H1 (cell line): Measurements from ENCODE around the gene TMEM258. TPM values are rescaled to one million over a fixed set of nuclear protein-coding genes. Genes with fewer than 3 reads are reported as not detected.

Experiments
- CTCF ChIA-PET: fragments of 300-600 bp; sonication (Branson Sonifier 250); formaldehyde crosslinking; loops from one replicate; lab custom pipeline; 2021; ENCODE audit not compliant: partially characterized antibody; lab: Charles Lee
- POLR2A ChIA-PET: fragments of 300-600 bp; sonication (Branson Sonifier 250); formaldehyde crosslinking; loops from one replicate; lab custom pipeline; 2021; ENCODE audit warnings: inconsistent platforms; ENCODE audit not compliant: partially characterized antibody; lab: Charles Lee
- DNase-seq, 2 experiments: peaks; one replicate each; pipeline versions ENCODE4 v3.0.0 to v3.0.0-alpha.2; 2010 to 2022; ENCODE audit warnings: low spot score in 2 of 2, low read depth in 1 of 2, mixed read lengths in 1 of 2
- FAIRE-seq: peaks from 2 replicates; lab custom pipeline; 2011; peaks lifted over from hg19 to GRCh38; lab: Jason Lieb, UNC
- H2AFZ ChIP-seq: 2 replicates; pipeline ENCODE4 v1.8.1; 2012; ENCODE audit warnings: low read length, inconsistent platforms
- H2AK5ac ChIP-seq: 2 replicates; pipeline ENCODE4 v1.6.1; 2013; ENCODE audit warnings: low read depth, low read length
- H2BK120ac ChIP-seq: replicated peaks from 2 replicates; pipeline ENCODE3; 2013; ENCODE audit warnings: low read depth, low read length, inconsistent platforms
- H2BK12ac ChIP-seq: 2 replicates; pipeline ENCODE4 v1.6.1; 2013; ENCODE audit warnings: low read depth, low read length
- H2BK15ac ChIP-seq: 2 replicates; pipeline ENCODE4 v1.6.1; 2013; ENCODE audit warnings: low read length
- H2BK20ac ChIP-seq: 2 replicates; pipeline ENCODE4 v1.6.1; 2013; ENCODE audit warnings: low read length
- H2BK5ac ChIP-seq: 2 replicates; pipeline ENCODE4 v1.6.1; 2013; ENCODE audit warnings: low read depth, low read length
- H3K14ac ChIP-seq: 2 replicates; pipeline ENCODE4 v1.6.1; 2013; ENCODE audit warnings: inconsistent platforms; ENCODE audit not compliant: insufficient read length
- H3K18ac ChIP-seq: 2 replicates; pipeline ENCODE4 v1.6.1; 2013; ENCODE audit warnings: low read length; ENCODE audit errors: extremely low read depth
- H3K23ac ChIP-seq: 2 replicates; pipeline ENCODE4 v1.6.1; 2013; ENCODE audit warnings: inconsistent platforms; ENCODE audit not compliant: insufficient read length
- H3K23me2 ChIP-seq: 2 replicates; pipeline ENCODE4 v1.6.1; 2013; ENCODE audit warnings: low read depth, low read length
- H3K27ac ChIP-seq: 2 replicates; pipeline ENCODE4 v1.6.1; 2011; ENCODE audit warnings: low read depth, low read length, inconsistent platforms
- H3K27me3 ChIP-seq, 4 experiments: replicated peaks in 1 of 4; 1 replicate in 1 of 4; 2 replicates in 3 of 4; pipeline versions ENCODE4 v1.6.1 to v1.8.1; 2011 to 2013; ENCODE audit warnings: low read length in 3 of 4, mild to moderate bottlenecking in 3 of 4, inconsistent platforms in 2 of 4, mixed read lengths in 2 of 4, moderate library complexity in 1 of 4; ENCODE audit not compliant: control insufficient read depth in 3 of 4, insufficient read depth in 3 of 4; ENCODE audit errors: extremely low read depth in 1 of 4
- H3K36me3 ChIP-seq, 4 experiments: 2 replicates each; pipeline versions ENCODE4 v1.6.1 to v1.8.1; 2011 to 2013; ENCODE audit warnings: mild to moderate bottlenecking in 4 of 4, low read length in 3 of 4, moderate library complexity in 2 of 4, control low read depth in 1 of 4, inconsistent platforms in 1 of 4; ENCODE audit not compliant: insufficient read depth in 4 of 4, control insufficient read depth in 2 of 4
- H3K4ac ChIP-seq: replicated peaks from 2 replicates; pipeline ENCODE3; 2013; ENCODE audit warnings: low read length, low read depth, mixed read lengths, inconsistent platforms; ENCODE audit not compliant: insufficient read length
- H3K4me1 ChIP-seq, 4 experiments: replicated peaks in 1 of 4; 1 replicate in 1 of 4; 2 replicates in 3 of 4; pipeline versions ENCODE4 v1.6.1 to v1.8.1; 2011 to 2013; ENCODE audit warnings: low read length in 3 of 4, inconsistent platforms in 2 of 4, mixed read lengths in 1 of 4; ENCODE audit not compliant: insufficient read depth in 4 of 4, control insufficient read depth in 3 of 4
- H3K4me2 ChIP-seq, 2 experiments: 2 replicates each; pipeline versions ENCODE4 v1.6.1 to v1.8.1; 2011 to 2013; ENCODE audit warnings: low read depth in 2 of 2, low read length in 2 of 2, control low read depth in 1 of 2, inconsistent platforms in 1 of 2, mild to moderate bottlenecking in 1 of 2; ENCODE audit not compliant: insufficient read depth in 1 of 2
- H3K4me3 ChIP-seq, 4 experiments: fragments of 200-600, 300-600 bp in 1 of 4; sonication (generic), shearing (Covaris generic), sonication (Bioruptor Twin) in 1 of 4; 2 replicates each; pipeline versions ENCODE4 v1.5.1 to v1.8.1; 2011 to 2016; ENCODE audit warnings: low read length in 4 of 4, low read depth in 3 of 4, control low read depth in 2 of 4, inconsistent platforms in 2 of 4, mild to moderate bottlenecking in 2 of 4, mixed read lengths in 1 of 4, moderate library complexity in 1 of 4; ENCODE audit not compliant: insufficient read depth in 2 of 4; ENCODE audit errors: extremely low read depth in 1 of 4
- H3K56ac ChIP-seq: replicated peaks from 2 replicates; pipeline ENCODE3; 2013; ENCODE audit warnings: low read depth, mild to moderate bottlenecking, mixed read lengths, low read length, inconsistent platforms; ENCODE audit not compliant: insufficient read length
- H3K79me1 ChIP-seq: 2 replicates; pipeline ENCODE4 v1.6.1; 2013; ENCODE audit warnings: low read depth, low read length, control low read depth
- H3K79me2 ChIP-seq, 2 experiments: 2 replicates each; pipeline versions ENCODE4 v1.6.1 to v1.8.1; 2012 to 2013; ENCODE audit warnings: low read length in 2 of 2, mild to moderate bottlenecking in 2 of 2, inconsistent platforms in 1 of 2; ENCODE audit not compliant: insufficient read depth in 2 of 2, control insufficient read depth in 1 of 2
- H3K9ac ChIP-seq, 4 experiments: replicated peaks in 1 of 4; 1 replicate in 1 of 4; 2 replicates in 3 of 4; pipeline versions ENCODE4 v1.6.1 to v1.8.1; 2011 to 2013; ENCODE audit warnings: low read depth in 3 of 4, low read length in 3 of 4, control low read depth in 2 of 4, mild to moderate bottlenecking in 2 of 4, moderate library complexity in 2 of 4, inconsistent platforms in 1 of 4; ENCODE audit errors: extremely low read depth in 1 of 4
- H3K9me3 ChIP-seq, 2 experiments: 2 replicates each; pipeline versions ENCODE4 v1.6.1 to v1.8.1; 2012 to 2013; ENCODE audit warnings: mild to moderate bottlenecking in 2 of 2, moderate library complexity in 2 of 2, control low read depth in 1 of 2, inconsistent platforms in 1 of 2, low read depth in 1 of 2, low read length in 1 of 2, mixed read lengths in 1 of 2; ENCODE audit not compliant: insufficient read depth in 2 of 2
- H4K20me1 ChIP-seq, 2 experiments: replicated peaks in 1 of 2; 2 replicates each; pipeline versions ENCODE3 to v1.8.1; 2011 to 2013; ENCODE audit warnings: inconsistent platforms in 2 of 2, low read length in 2 of 2, mild to moderate bottlenecking in 1 of 2; ENCODE audit not compliant: insufficient read depth in 2 of 2, control insufficient read depth in 1 of 2
- H4K5ac ChIP-seq: 2 replicates; pipeline ENCODE4 v1.6.1; 2013; ENCODE audit warnings: low read length, low read depth, mixed read lengths, inconsistent platforms; ENCODE audit not compliant: insufficient read length
- H4K8ac ChIP-seq: 2 replicates; pipeline ENCODE4 v1.8.0; 2013; ENCODE audit warnings: mild to moderate bottlenecking, moderate library complexity, low read length, inconsistent platforms; ENCODE audit not compliant: insufficient read depth; ENCODE audit errors: extremely low read depth
- H4K91ac ChIP-seq: replicated peaks from 2 replicates; pipeline ENCODE3; 2013; ENCODE audit warnings: low read length, mixed read lengths, inconsistent platforms; ENCODE audit not compliant: insufficient read length
- JUND ChIP-seq: IDR thresholded peaks from 2 replicates; pipeline ENCODE4 v1.6.1; 2011; ENCODE audit warnings: mild to moderate bottlenecking, improper control_type of control experiment, low read length
- SP4 ChIP-seq: IDR thresholded peaks from 2 replicates; pipeline ENCODE4 v1.6.1; 2012; ENCODE audit warnings: low read length, inconsistent platforms
- ZNF274 ChIP-seq: IDR thresholded peaks from 2 replicates; pipeline ENCODE4 v1.7.0; 2012; ENCODE audit warnings: low read length, borderline replicate concordance; ENCODE audit errors: extremely low read depth
- WGBS, 2 experiments: shearing (Covaris generic) in 1 of 2; methylation state at CpG; one replicate each; pipeline versions ENCODE4 v1.1.6 to v1.1.7; 2013 to 2015; ENCODE audit warnings: low lambda C conversion rate in 2 of 2, mixed read lengths in 2 of 2, inconsistent platforms in 1 of 2, low coverage in 1 of 2, missing lambda C conversion rate in 1 of 2; ENCODE audit not compliant: insufficient replicate concordance in 2 of 2, insufficient coverage in 1 of 2, insufficient read length in 1 of 2; ENCODE audit errors: extremely low coverage in 1 of 2, missing lambda C conversion rate in 1 of 2; 5-methylcytosine and 5-hydroxymethylcytosine counted together
- polyA plus RNA-seq, 7 experiments: library from polyadenylated mRNA; depleted of rRNA in 3 of 7; stranded (reverse) in 5 of 7; unstranded in 2 of 7; fragments of >200 nt in 5 of 7; fragments of 200-250 nt in 2 of 7; gene quantifications; 1 replicate in 5 of 7; 2 replicates in 1 of 7; 4 replicates in 1 of 7; pipeline versions ENCODE4 v1.2.1 to v1.2.3, GENCODE V29; 2011 to 2013; ENCODE audit warnings: missing spikeins in 2 of 7, mixed read lengths in 2 of 7
- total RNA-seq: library from RNA; stranded (reverse); fragmentation: NEBNext Ultra II Directional; extraction: Animal tissue kit (Norgen Biotek cat#: 25700); gene quantifications from 2 replicates; pipeline ENCODE4 v1.2.1, GENCODE V29; 2021

Gene TMEM258
- total and polyA plus RNA-seq, 2 of the 8 experiments (the other 6 are each of a cell fraction or from before 2014, with no cell fraction given), result 186 to 759 TPM

DNA sequence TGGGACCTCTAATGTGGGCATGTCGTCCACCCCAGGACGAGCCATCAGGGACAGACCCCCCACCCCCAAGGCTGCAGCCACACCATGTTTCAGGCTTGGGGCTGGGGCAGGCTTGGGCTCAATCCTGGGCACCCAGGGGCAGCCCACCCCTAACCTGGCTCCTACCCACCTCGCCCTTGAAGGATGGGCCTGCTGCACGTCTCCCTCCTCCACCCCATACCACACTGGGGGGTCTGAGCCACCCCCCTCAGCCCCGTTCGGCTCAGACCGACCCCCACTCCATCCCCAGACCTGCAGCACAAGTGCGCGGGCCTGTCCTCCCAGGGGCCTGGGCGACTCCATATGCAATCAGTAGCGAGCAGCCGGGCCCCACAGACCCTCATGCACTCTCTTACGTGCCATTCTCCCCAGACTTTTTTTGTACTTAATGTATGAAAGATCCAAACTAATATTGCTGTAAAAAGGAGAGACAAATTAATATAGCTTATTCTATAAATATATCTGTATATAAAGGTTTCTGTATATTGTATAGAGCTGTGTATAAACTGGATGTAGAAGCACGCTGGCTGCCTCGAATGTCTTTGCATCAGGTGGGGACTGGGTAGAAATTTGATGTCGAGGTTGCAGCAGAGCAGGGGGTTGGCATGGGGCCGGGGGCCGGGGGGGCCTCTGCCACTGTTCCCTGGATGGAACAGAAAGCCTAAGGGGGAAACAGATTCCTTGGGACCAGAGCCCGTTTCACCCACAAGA is 45.8 kb downstream of the TMEM258 start:
- WGBS, 2 experiments, result 86% methylated on average over 18 of the region's 19 CpGs; no CpG with 5 or more reads in 1 of the 2 experiments
- no peak overlapping the region for H3K56ac ChIP-seq
- no peak overlapping the region for H2BK20ac ChIP-seq
- no peak overlapping the region for H3K9ac ChIP-seq
- no peak overlapping the region for H3K18ac ChIP-seq
- H2BK15ac ChIP-seq, result no peak overlapping the region
- DNase-seq (no peak), FAIRE-seq (no peak)
- H4K8ac ChIP-seq, result peak overlapping the region; percentile 35; the same call in 1 of the 2 replicates
- H3K79me2 ChIP-seq, result no peaks in the 10 kb centered on the region
- no peak overlapping the region for H2AK5ac ChIP-seq
- no peak overlapping the region for H3K4ac ChIP-seq
- no peak overlapping the region for H3K27ac ChIP-seq
- H3K79me1 ChIP-seq, result no peaks in the 10 kb centered on the region
- peaks cover 0 to 3% (median 0%) of the 10 kb centered on the region in 4 experiments; a peak in 1 of 8 replicates for H3K36me3 ChIP-seq
- no peaks in the 10 kb centered on the region for H4K20me1 ChIP-seq
- no peaks in the 10 kb centered on the region; the same call in 1 of the 2 replicates for H3K23me2 ChIP-seq
- no peak overlapping the region for H4K5ac ChIP-seq
- ChIA-PET POLR2A (interaction anchor here (0.7 to 8.9 kb wide), 3 partner anchors 12 to 43 kb away, joined by 3 to 87 read pairs (median 4); partner anchors contain the start of genes FEN1 and TMEM258), CTCF (interaction anchor here (0.6 to 9.2 kb wide), 19 partner anchors 10 to 347 kb away, joined by 3 to 168 read pairs (median 7); partner anchors contain the start of genes FADS1, FEN1 and TMEM258)
- no peak overlapping the region for H3K14ac ChIP-seq
- no peak overlapping the region for H2BK12ac ChIP-seq
- H2BK120ac ChIP-seq, result no peak overlapping the region
- peaks cover 0 to 2% (median 0%) of the 10 kb centered on the region in 4 experiments; a peak in 3 of 7 replicates for H3K27me3 ChIP-seq
- H3K23ac ChIP-seq, result no peak overlapping the region
- no peaks in the 10 kb centered on the region for H3K9me3 ChIP-seq
- no peak overlapping the region for H2BK5ac ChIP-seq
- no peak overlapping the region for H4K91ac ChIP-seq
- no peak overlapping the region for H2AFZ ChIP-seq
- no peak overlapping the region for H3K4me3 ChIP-seq
- H3K4me1 ChIP-seq, result peaks cover 6 to 22% (median 10%) of the 10 kb centered on the region in 4 experiments
- H3K4me2 ChIP-seq, result no peak overlapping the region
- TF ChIP-seq ZNF274, result no peak
- no peak for TF ChIP-seq JUND
- no peak for TF ChIP-seq SP4
